ENCODE data around the gene SUPT3H. TPM values are rescaled to one million over a fixed set of nuclear protein-coding genes. Genes with fewer than 3 reads are reported as not detected.

Gene SUPT3H
- total RNA-seq, 1 donor = 4.7 TPM

DNA sequence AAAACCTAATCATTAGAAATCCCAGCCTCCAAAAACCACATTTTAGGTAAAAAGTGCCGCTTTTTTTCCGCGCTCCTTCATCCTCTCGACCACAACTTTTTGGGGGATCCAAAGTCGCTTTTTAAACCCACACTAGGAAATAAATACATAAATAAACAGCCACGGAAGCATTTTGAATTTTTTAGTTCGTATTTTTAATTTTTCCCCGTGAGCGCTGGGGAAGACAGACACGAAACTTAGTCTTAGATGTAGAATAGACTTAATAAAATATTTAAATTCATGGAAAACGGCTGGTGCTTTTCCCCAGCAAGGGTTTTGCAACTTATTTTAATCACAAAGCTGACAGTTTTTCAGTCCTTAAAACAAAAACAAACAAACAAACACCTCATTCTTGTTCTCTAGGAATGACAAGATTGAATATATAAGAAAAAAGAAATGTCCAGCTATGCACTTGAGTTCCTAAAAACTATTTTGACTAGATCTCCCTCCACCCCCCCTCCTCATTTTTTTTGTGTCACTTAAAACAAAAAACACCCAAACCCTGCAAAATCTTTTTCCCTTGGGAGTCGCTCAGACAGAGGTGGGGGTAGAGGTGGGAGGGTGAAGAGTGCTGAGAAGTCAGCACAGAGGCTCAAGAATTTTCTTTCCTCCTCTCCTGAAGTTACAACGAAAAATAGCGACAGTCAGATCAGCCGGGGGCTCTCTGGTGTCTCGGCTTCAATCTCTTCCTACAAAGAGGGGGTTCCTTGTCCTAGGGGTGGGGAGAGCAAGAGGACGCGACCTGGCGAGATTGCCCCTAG, 43.4 kb upstream of the SUPT3H start:
- TF ChIP-seq, protein P1, sequence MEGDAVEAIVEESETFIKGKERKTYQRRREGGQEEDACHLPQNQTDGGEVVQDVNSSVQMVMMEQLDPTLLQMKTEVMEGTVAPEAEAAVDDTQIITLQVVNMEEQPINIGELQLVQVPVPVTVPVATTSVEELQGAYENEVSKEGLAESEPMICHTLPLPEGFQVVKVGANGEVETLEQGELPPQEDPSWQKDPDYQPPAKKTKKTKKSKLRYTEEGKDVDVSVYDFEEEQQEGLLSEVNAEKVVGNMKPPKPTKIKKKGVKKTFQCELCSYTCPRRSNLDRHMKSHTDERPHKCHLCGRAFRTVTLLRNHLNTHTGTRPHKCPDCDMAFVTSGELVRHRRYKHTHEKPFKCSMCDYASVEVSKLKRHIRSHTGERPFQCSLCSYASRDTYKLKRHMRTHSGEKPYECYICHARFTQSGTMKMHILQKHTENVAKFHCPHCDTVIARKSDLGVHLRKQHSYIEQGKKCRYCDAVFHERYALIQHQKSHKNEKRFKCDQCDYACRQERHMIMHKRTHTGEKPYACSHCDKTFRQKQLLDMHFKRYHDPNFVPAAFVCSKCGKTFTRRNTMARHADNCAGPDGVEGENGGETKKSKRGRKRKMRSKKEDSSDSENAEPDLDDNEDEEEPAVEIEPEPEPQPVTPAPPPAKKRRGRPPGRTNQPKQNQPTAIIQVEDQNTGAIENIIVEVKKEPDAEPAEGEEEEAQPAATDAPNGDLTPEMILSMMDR (IDR thresholded peaks at IDR 0.05; ENCODE audit: extremely low read depth, low read depth, low read length) = no peak
- peak overlapping the region; percentile 92 for H3K4me3 ChIP-seq (ENCODE audit: insufficient read depth, low read length)
- H3K27ac ChIP-seq (ENCODE audit: low read depth, low read length) = peak overlapping the region; percentile 94
- peaks cover 77% of the 10 kb centered on the region for H3K79me2 ChIP-seq (ENCODE audit: insufficient read depth, low read length)
- peak overlapping the region; percentile 91 for H3K4me2 ChIP-seq (ENCODE audit: insufficient read depth, low read length)
- peak overlapping the region; percentile 66 for H2AFZ ChIP-seq (ENCODE audit: low read length)
- DNase-seq (ENCODE audit: insufficient read length, low spot score, missing footprints) = peak; percentile 79
- H4K20me1 ChIP-seq (ENCODE audit: insufficient read depth, low read length) = no peaks in the 10 kb centered on the region
- H3K36me3 ChIP-seq (ENCODE audit: insufficient read depth, low read length) = no peaks in the 10 kb centered on the region
- peaks cover 61% of the 10 kb centered on the region for H3K4me1 ChIP-seq (ENCODE audit: insufficient read depth, low read length)
- no peaks in the 10 kb centered on the region for H3K27me3 ChIP-seq (ENCODE audit: insufficient read depth, low read length)
- no peaks in the 10 kb centered on the region for H3K9me3 ChIP-seq (ENCODE audit: low read depth, low read length)

DNA sequence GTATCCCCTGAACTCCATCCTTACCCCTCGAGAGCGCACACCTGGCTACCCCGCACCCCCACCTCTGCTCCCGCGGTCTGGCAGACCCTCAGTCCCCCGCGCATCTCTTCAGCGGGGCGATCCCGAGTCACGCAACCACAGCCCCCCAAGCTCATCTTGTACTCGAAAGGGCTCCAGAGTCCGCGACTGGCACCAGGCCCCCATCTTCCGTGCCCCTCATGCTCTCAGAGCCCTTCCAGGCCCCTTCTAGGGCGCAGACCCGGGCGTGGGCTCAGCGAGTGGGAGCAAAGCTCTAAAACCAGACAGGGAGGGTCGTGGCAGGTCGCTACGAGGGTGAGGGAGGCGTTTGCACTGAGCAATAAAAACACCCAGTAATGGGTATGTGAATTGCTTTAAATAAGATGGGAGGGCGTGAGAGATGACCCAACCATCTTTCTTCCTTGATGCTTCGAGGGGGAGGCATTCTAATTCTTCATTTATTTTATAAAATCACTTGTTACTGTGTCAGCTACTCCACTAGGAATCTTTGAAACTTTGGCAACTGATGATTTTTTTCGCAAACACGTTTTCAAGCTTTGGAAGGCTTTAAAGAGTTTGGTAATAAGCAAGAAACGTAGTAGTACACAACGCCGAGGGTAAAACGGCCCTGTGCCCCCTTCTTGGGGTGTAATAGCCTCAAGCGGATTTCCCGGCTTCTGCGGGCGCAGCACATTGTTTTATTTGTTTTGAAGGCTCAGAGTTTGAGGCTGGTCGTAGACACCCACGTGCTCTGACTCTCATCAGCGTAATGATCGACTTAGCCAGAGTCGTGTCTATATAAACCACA, 42.6 kb upstream of the SUPT3H start:
- TF ChIP-seq, protein P1 (IDR thresholded peaks at IDR 0.05; ENCODE audit: extremely low read depth, low read depth, low read length) = no peak
- peak overlapping the region; percentile 91 for H3K4me2 ChIP-seq (ENCODE audit: insufficient read depth, low read length)
- peak overlapping the region; percentile 92 for H3K4me3 ChIP-seq (ENCODE audit: insufficient read depth, low read length)
- peak overlapping the region; percentile 66 for H2AFZ ChIP-seq (ENCODE audit: low read length)
- H3K79me2 ChIP-seq (ENCODE audit: insufficient read depth, low read length) = peaks cover 69% of the 10 kb centered on the region
- peaks cover 61% of the 10 kb centered on the region for H3K4me1 ChIP-seq (ENCODE audit: insufficient read depth, low read length)
- no peaks in the 10 kb centered on the region for H4K20me1 ChIP-seq (ENCODE audit: insufficient read depth, low read length)
- H3K9me3 ChIP-seq (ENCODE audit: low read depth, low read length) = no peaks in the 10 kb centered on the region
- no peaks in the 10 kb centered on the region for H3K36me3 ChIP-seq (ENCODE audit: insufficient read depth, low read length)
- peak; percentile 78 for DNase-seq (ENCODE audit: insufficient read length, low spot score, missing footprints)
- H3K27me3 ChIP-seq (ENCODE audit: insufficient read depth, low read length) = no peaks in the 10 kb centered on the region
- peak overlapping the region; percentile 94 for H3K27ac ChIP-seq (ENCODE audit: low read depth, low read length)

DNA sequence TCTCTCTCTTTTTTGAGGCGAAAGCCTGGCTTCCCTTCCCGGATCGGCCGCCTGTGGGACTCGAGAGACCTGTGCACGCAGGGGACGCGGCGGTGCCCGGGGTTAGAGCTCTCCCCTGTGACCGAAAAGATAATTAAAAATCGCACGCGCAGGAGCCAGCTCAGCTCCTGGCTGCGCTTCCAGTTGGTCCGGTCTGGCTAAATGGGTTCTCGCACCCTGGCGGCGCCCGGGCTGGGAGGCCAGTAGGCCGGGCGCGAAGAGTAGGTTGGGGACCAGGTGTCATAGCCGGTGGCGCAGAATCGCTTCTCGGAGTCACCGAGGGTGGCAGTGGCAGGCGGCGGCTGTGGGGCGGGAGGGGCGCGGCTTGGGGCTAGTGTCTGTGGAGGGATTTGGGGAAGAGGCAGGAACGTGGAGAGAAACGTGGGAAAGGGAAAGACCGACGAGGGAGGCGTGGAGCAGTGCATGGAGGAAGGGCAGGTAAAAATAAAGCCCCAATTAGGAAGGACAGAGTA, 41.9 kb upstream of the SUPT3H start:
- Histone ChIP-seq H2AFZ (ENCODE audit: low read length) (peak overlapping the region; percentile 66), H3K4me3 (ENCODE audit: insufficient read depth, low read length) (peak overlapping the region; percentile 92), H3K27me3 (ENCODE audit: insufficient read depth, low read length) (no peaks in the 10 kb centered on the region), H4K20me1 (ENCODE audit: insufficient read depth, low read length) (no peaks in the 10 kb centered on the region), H3K9me3 (ENCODE audit: low read depth, low read length) (no peaks in the 10 kb centered on the region), H3K79me2 (ENCODE audit: insufficient read depth, low read length) (peaks cover 62% of the 10 kb centered on the region), H3K27ac (ENCODE audit: low read depth, low read length) (peak overlapping the region; percentile 94), H3K36me3 (ENCODE audit: insufficient read depth, low read length) (no peaks in the 10 kb centered on the region), H3K4me1 (ENCODE audit: insufficient read depth, low read length) (peaks cover 54% of the 10 kb centered on the region), H3K4me2 (ENCODE audit: insufficient read depth, low read length) (peak overlapping the region; percentile 91)
- TF ChIP-seq, protein P1 (IDR thresholded peaks at IDR 0.05; ENCODE audit: extremely low read depth, low read depth, low read length) = no peak
- peak; percentile 81 for DNase-seq (ENCODE audit: insufficient read length, low spot score, missing footprints)

All from osteoblast (primary cell).